Ascending aorta (tissue), 2 donors: Measurements from ENCODE around the gene DDX20. TPM values are rescaled to one million over a fixed set of nuclear protein-coding genes. Genes with fewer than 3 reads are reported as not detected.
"Not testable (repeated sequence)": the region's sequence is repeated elsewhere in the genome, so short reads cannot be mapped to it uniquely, and the experiment has no call there.

Experiments
- DNase-seq, 2 donors: peaks; one replicate each; pipeline ENCODE4 v3.0.0-alpha.2; 2019; ENCODE audit warnings: low spot score in 2 of 2
- H3K27ac ChIP-seq, 2 donors: fragments of 200-600 bp; sonication (generic); one replicate each; pipeline ENCODE4 v1.5.1; 2016 to 2017; ENCODE audit warnings: mild to moderate bottlenecking in 1 of 2
- H3K27me3 ChIP-seq: fragments of 200-600 bp; sonication (generic); one replicate; pipeline ENCODE4 v1.5.1; 2017
- H3K36me3 ChIP-seq, 2 donors: fragments of 200-600 bp; sonication (generic); one replicate each; pipeline ENCODE4 v1.5.1; 2016
- H3K4me1 ChIP-seq, 2 donors: fragments of 200-600 bp; sonication (generic); one replicate each; pipeline ENCODE4 v1.5.1; 2016 to 2017; ENCODE audit warnings: mild to moderate bottlenecking in 1 of 2
- H3K4me3 ChIP-seq, 2 donors: fragments of 200-600 bp; sonication (generic); one replicate each; pipeline ENCODE4 v1.5.1; 2016 to 2017; ENCODE audit warnings: mild to moderate bottlenecking in 1 of 2
- H3K9me3 ChIP-seq, 2 donors: fragments of 200-600 bp; sonication (generic); one replicate each; pipeline ENCODE4 v1.5.1; 2016
- CTCF ChIP-seq, 3 experiments: fragments of 200-600 bp in 2 of 3; fragments of 450-650 bp in 1 of 3; sonication (generic) in 2 of 3; IDR thresholded peaks; one replicate each; pipeline ENCODE4 v1.5.1; 2016 to 2019; ENCODE audit warnings: antibody characterized with exemption in 3 of 3, mild to moderate bottlenecking in 1 of 3, moderate library complexity in 1 of 3
- intact Hi-C: fragments of 100-400 bp; cut with DNase I; formaldehyde crosslinking; loops from one replicate; pipeline ENCODE4 v1.15.1; 2023
- total RNA-seq: library from RNA; depleted of rRNA; stranded (reverse); fragments of >200 nt; gene quantifications from one replicate; pipeline ENCODE4 v1.1.0, GENCODE V29; 2016

DDX20 gene
- total RNA-seq, 1 donor from 2014 or later, result 11.3 TPM

GRCh38 chr1:111795401-111795800 lies 39.7 kb downstream of the DDX20 start:
- DNase-seq, result no peak
- no peaks in the 10 kb centered on the region for H3K36me3 ChIP-seq
- no peak overlapping the region for H3K27ac ChIP-seq
- no peaks in the 10 kb centered on the region for H3K4me1 ChIP-seq
- H3K9me3 ChIP-seq, result no peaks in the 10 kb centered on the region
- no peak overlapping the region for H3K4me3 ChIP-seq
- intact Hi-C loops, result loop anchor here (10.0 kb wide), 1 partner anchor 569 kb away; no protein-coding TSS in a partner anchor
- TF ChIP-seq CTCF (IDR thresholded peaks at IDR 0.05), result no peak
- H3K27me3 ChIP-seq, result no peaks in the 10 kb centered on the region

GRCh38 chr1:111798580-111798979 lies 42.9 kb downstream of the DDX20 start:
- no peak overlapping the region for H3K27ac ChIP-seq
- DNase-seq, result no peak
- no peaks in the 10 kb centered on the region for H3K27me3 ChIP-seq
- H3K4me3 ChIP-seq, result no peak overlapping the region
- no peaks in the 10 kb centered on the region for H3K9me3 ChIP-seq
- H3K36me3 ChIP-seq, result no peaks in the 10 kb centered on the region
- no peaks in the 10 kb centered on the region for H3K4me1 ChIP-seq
- TF ChIP-seq CTCF (IDR thresholded peaks at IDR 0.05), result no peak
- intact Hi-C loops, result loop anchor here (10.0 kb wide), 1 partner anchor 566 kb away; no protein-coding TSS in a partner anchor

GRCh38 chr1:111799722-111800121 lies 44.0 kb downstream of the DDX20 start:
- not testable (repeated sequence) for H3K27ac ChIP-seq, H3K9me3 ChIP-seq, H3K27me3 ChIP-seq, H3K4me3 ChIP-seq, DNase-seq, H3K36me3 ChIP-seq, H3K4me1 ChIP-seq
- intact Hi-C loops, result loop anchor here (10.0 kb wide), 1 partner anchor 565 kb away; no protein-coding TSS in a partner anchor

- H3K27me3 ChIP-seq, result no peaks in the 10 kb centered on the region
- DNase-seq, result no peak
- no peak overlapping the region for H3K27ac ChIP-seq
- no peaks in the 10 kb centered on the region for H3K4me1 ChIP-seq
- H3K4me3 ChIP-seq, result no peak overlapping the region
- H3K36me3 ChIP-seq, result no peaks in the 10 kb centered on the region
- no peaks in the 10 kb centered on the region for H3K9me3 ChIP-seq
- intact Hi-C loops, result no loop called here
- TF ChIP-seq CTCF (IDR thresholded peaks at IDR 0.05), result no peak
Observed at GRCh38 chr1:111801071-111801850, 45.6 kb downstream of the DDX20 start.

- H3K9me3 ChIP-seq, result no peaks in the 10 kb centered on the region
- DNase-seq, result no peak
- no peak overlapping the region for H3K4me3 ChIP-seq
- no peaks in the 10 kb centered on the region for H3K36me3 ChIP-seq
- intact Hi-C loops, result no loop called here
- TF ChIP-seq CTCF (IDR thresholded peaks at IDR 0.05), result no peak
- H3K27me3 ChIP-seq, result no peaks in the 10 kb centered on the region
- no peak overlapping the region for H3K27ac ChIP-seq
- no peaks in the 10 kb centered on the region for H3K4me1 ChIP-seq
Observed at GRCh38 chr1:111802110-111802509, 46.4 kb downstream of the DDX20 start.

- Histone ChIP-seq H3K4me3 (no peak overlapping the region), H3K27me3 (no peaks in the 10 kb centered on the region), H3K36me3 (no peaks in the 10 kb centered on the region), H3K9me3 (no peaks in the 10 kb centered on the region), H3K27ac (no peak overlapping the region), H3K4me1 (no peaks in the 10 kb centered on the region)
- TF ChIP-seq CTCF (IDR thresholded peaks at IDR 0.05), result no peak
- intact Hi-C loops, result no loop called here
- DNase-seq, result no peak
Observed at GRCh38 chr1:111802984-111803383, 47.3 kb downstream of the DDX20 start.
